ENCODE results near the gene ICA1L. TPM values are rescaled to one million over a fixed set of nuclear protein-coding genes. Genes with fewer than 3 reads are reported as not detected.

ICA1L gene
- total and polyA plus RNA-seq, 2 of the 13 experiments (the other 11 are each of a cell fraction or from before 2014, with no cell fraction given), result 1.5 to 2.4 TPM

GRCh38 chr2:202911203-202911511, 39.6 kb upstream of the ICA1L start:
- in situ Hi-C loops (cut with HindIII; ENCODE audit: extremely low pct_ligation_motif_present, low pct_unique_long_range_greater_than_20kb), result no loop called here
- Histone ChIP-seq H3K9ac (ENCODE audit: insufficient read depth, low read depth, low read length) (peak overlapping the region; percentile 97), H3K79me2 (ENCODE audit: insufficient read depth, low read length) (peaks cover 48% of the 10 kb centered on the region), H3K9me3 (ENCODE audit: low read length) (no peaks in the 10 kb centered on the region), H2AFZ (ENCODE audit: low read length) (peak overlapping the region; percentile 94), H3K4me2 (ENCODE audit: low read depth, low read length) (peak overlapping the region; percentile 99), H3K4me3 (replicated peaks in 1 of 3; ENCODE audit: insufficient read depth in 1 of 3, low read depth in 2 of 3, low read length in 3 of 3) (peak overlapping the region; percentile 88 to 96 (median 91)), H4K20me1 (ENCODE audit: insufficient read depth, low read length) (peaks cover 5% of the 10 kb centered on the region), H3K27me3 (ENCODE audit: control insufficient read depth in 1 of 2, insufficient read depth in 2 of 2, low read length in 2 of 2) (peaks cover 0 to 4% of the 10 kb centered on the region in 2 experiments; a peak in 2 of 5 replicates), H3K4me1 (ENCODE audit: insufficient read depth, low read length) (peaks cover 26% of the 10 kb centered on the region), H3K36me3 (replicated peaks in 1 of 2; ENCODE audit: control insufficient read depth in 1 of 2, insufficient read depth in 2 of 2, low read length in 2 of 2) (peaks cover 0 to 4% of the 10 kb centered on the region in 2 experiments; a peak in 2 of 5 replicates), H3K27ac (ENCODE audit: extremely low read length, insufficient read depth, low read length) (peak overlapping the region; percentile 95)
- BruUV-seq (replicated peaks), result TSS peak; percentile 61
- intact Hi-C loops (cut with micrococcal nuclease; ENCODE audit: unreplicated experiment), result loop anchor here (2.0 to 10.0 kb wide), 4 partner anchors 104 to 328 kb away; partner anchors contain the start of genes CYP20A1 and NBEAL1
- 1% methylated on average over 8 of the region's 8 CpGs for WGBS (ENCODE audit: low lambda C conversion rate)
- DNase-seq (ENCODE audit: low spot score), result no peak
- no peak for FAIRE-seq
- ChIA-PET POLR2A (interaction anchor here (0.9 to 3.3 kb wide), 7 partner anchors 14 to 328 kb away, joined by 3 to 12 read pairs (median 5); partner anchors contain the start of genes CYP20A1 and NBEAL1), CTCF (ENCODE audit: low intra/inter-chr PET ratio, low total read pairs) (no interaction called here)
- peak; percentile 24; the same call in 2 of the 3 replicates for ATAC-seq
- no peak for TF ChIP-seq RXRA (CRISPR knock-in tag; IDR thresholded peaks at IDR 0.05)
- peak; percentile 11; the same call in 1 of the 2 replicates for TF ChIP-seq ZMYM4 (CRISPR knock-in tag; IDR thresholded peaks at IDR 0.05)
- no peak for TF ChIP-seq ZKSCAN8 (CRISPR knock-in tag; IDR thresholded peaks at IDR 0.05; ENCODE audit: borderline replicate concordance)
- TF ChIP-seq ZNF709 (CRISPR knock-in tag; IDR thresholded peaks at IDR 0.05), result peak; percentile 66
- no peak for TF ChIP-seq MNT (IDR thresholded peaks at IDR 0.05)
- peak; percentile 57 for TF ChIP-seq TEAD3 (CRISPR knock-in tag; optimal IDR thresholded peaks at IDR 0.05; ENCODE audit: borderline replicate concordance)
- TF ChIP-seq ZNF776 (CRISPR knock-in tag; IDR thresholded peaks at IDR 0.05), result no peak
- peak; percentile 52; the same call in 1 of the 2 replicates for TF ChIP-seq ZNF770 (CRISPR knock-in tag; IDR thresholded peaks at IDR 0.05)
- TF ChIP-seq TBP (CRISPR knock-in tag; IDR thresholded peaks at IDR 0.05), result no peak
- TF ChIP-seq ZNF558 (CRISPR knock-in tag; IDR thresholded peaks at IDR 0.05; ENCODE audit: borderline replicate concordance), result no peak
- no peak for TF ChIP-seq TFDP2 (CRISPR knock-in tag; IDR thresholded peaks at IDR 0.05)
- TF ChIP-seq FUBP1 (CRISPR knock-in tag; IDR thresholded peaks at IDR 0.05; ENCODE audit: borderline replicate concordance), result peak; percentile 45; the same call in 1 of the 2 replicates
- no peak for TF ChIP-seq SRSF9 (IDR thresholded peaks at IDR 0.05; ENCODE audit: borderline replicate concordance, insufficient read depth, low read depth, low read length, poor library complexity, severe bottlenecking)
- TF ChIP-seq ZNF121 (CRISPR knock-in tag; IDR thresholded peaks at IDR 0.05), result no peak
- TF ChIP-seq PCBP2 (optimal IDR thresholded peaks at IDR 0.05; ENCODE audit: low read depth, low read length, poor library complexity, severe bottlenecking), result no peak
- peak; percentile 40 for TF ChIP-seq IKZF4 (CRISPR knock-in tag; IDR thresholded peaks at IDR 0.05; ENCODE audit: borderline replicate concordance, low read depth, not compliant biosample characterization)
- no peak for TF ChIP-seq ZNF224 (CRISPR knock-in tag; IDR thresholded peaks at IDR 0.05)
- TF ChIP-seq ZKSCAN5 (CRISPR knock-in tag; IDR thresholded peaks at IDR 0.05), result no peak
- no peak for TF ChIP-seq SAP130 (CRISPR knock-in tag; IDR thresholded peaks at IDR 0.05; ENCODE audit: low read depth)

Data from HepG2 (cell line).